ENCODE data around the gene UGT2B11.
"Not testable (repeated sequence)": the region's sequence is repeated elsewhere in the genome, so short reads cannot be mapped to it uniquely, and the experiment has no call there.

GRCh38 chr4:69169171-69169570, 45.4 kb downstream of the UGT2B11 start:
- not testable (repeated sequence) for TF ChIP-seq EP300, POLR2A (IDR thresholded peaks at IDR 0.05)

Measured in ovary (tissue), 1 donor.